GM10266 (cell line): ENCODE data around the gene NIPAL1.

Source experiments
- DNase-seq: peaks from one replicate; pipeline ENCODE4 v3.0.0; 2012; ENCODE audit errors: extremely low spot score
- TF ChIP-seq, protein P1 (sequence below): IDR thresholded peaks from 2 replicates; pipeline ENCODE4 v1.5.1; 2012; ENCODE audit warnings: mild to moderate bottlenecking, low read depth; ENCODE audit not compliant: control insufficient read depth, insufficient read depth; ENCODE audit errors: missing control alignments

The NIPAL1 gene

DNA sequence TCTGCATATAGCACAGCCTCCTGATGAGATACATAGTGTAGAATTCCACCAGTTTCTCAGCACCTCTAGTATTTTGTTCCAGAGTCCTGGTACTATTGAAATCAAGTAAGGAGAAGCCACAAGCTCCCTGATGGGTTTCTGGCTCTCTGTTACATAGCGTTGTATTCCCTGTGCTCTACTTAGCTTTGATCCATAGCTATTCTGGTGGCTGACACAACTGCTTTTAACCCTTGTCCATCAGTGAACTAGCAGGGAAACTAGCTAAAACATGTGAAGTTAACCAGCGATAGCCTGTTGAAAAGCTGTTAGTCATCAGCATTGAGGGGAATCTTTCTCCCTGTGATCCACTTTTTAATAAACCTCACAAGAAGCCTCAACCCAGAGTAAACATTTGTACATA is 26.9 kb downstream of the NIPAL1 start:
- TF ChIP-seq, protein P1, sequence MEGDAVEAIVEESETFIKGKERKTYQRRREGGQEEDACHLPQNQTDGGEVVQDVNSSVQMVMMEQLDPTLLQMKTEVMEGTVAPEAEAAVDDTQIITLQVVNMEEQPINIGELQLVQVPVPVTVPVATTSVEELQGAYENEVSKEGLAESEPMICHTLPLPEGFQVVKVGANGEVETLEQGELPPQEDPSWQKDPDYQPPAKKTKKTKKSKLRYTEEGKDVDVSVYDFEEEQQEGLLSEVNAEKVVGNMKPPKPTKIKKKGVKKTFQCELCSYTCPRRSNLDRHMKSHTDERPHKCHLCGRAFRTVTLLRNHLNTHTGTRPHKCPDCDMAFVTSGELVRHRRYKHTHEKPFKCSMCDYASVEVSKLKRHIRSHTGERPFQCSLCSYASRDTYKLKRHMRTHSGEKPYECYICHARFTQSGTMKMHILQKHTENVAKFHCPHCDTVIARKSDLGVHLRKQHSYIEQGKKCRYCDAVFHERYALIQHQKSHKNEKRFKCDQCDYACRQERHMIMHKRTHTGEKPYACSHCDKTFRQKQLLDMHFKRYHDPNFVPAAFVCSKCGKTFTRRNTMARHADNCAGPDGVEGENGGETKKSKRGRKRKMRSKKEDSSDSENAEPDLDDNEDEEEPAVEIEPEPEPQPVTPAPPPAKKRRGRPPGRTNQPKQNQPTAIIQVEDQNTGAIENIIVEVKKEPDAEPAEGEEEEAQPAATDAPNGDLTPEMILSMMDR = no peak
- DNase-seq = no peak

DNA sequence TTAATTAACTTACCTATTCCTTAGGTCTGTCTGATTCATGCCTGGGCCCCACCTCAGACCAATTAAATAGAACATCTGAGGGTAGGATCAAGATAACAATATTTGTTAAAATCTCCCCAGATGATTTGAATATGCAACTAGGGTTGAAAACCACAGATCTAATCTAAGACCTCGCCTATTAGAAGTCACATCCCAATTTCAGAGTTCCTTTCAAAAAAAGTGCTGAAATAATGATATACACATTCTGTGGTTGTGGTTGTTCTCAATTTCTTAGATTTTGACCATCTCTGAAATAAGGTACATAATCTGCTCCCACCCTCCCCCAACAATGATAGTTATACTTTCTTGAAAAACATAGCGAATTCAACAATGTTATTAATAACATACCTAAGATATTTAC is 27.7 kb downstream of the NIPAL1 start:
- TF ChIP-seq, protein P1 = no peak
- DNase-seq = no peak

DNA sequence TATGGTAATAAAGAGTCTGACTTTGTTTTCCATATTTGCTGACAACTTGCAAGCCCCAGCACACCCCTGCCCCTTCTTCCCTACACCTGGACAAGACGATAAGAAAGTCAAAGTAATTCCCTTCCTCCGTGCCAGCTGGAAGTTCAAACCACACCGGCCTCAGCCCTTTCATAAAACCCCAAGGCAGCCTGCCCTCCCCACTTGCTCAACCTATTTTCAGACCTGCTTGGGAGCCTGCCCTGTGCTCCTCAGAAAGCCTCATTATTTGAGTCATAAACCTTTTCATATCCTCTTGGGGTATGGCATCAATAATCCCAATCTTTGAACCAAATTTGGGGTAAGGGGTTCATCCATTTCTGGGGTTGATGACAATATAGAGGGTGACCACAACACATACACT is 29.5 kb downstream of the NIPAL1 start:
- DNase-seq = no peak
- TF ChIP-seq, protein P1 = no peak

DNA sequence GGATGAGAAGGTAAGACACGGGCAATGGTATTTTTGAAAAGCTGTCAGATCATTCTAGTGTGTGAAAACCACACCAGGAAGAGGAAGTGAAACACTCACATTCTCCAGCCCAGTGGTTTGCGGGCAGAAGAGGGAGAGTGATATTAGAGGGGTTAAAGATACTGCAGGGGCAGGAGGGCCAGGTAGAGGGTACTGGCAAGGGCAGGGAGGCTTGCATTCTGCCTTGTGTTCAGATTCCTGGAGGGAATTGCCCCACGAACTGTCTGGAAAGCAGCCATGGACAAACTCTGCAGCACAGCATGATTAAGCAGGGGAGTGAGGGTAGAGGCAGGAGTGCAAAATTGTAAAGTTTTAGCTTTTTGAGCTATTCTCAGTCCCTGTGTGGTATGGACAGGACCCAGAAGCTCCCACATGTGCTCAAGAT is 30.9 kb downstream of the NIPAL1 start:
- TF ChIP-seq, protein P1 = no peak
- DNase-seq = peak; percentile 63

DNA sequence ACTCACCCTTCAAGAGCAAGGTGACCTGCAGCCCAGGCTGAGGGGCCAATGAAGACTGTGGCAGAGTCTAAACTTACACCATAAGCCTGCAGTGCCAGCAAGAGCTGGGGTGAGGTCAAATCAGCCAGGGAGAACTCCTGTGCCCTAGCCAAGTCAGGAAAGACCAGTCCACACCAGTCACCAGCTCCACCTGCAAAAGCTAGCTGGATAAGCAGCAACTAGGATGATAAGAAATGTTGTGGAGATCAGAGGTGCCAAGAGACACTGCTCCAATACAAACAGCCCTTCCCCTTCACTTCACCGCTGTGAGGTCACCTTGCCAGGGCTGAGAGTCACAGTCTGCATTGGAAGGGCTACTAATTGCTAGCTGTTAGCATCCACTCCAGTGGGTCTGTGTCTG is 31.3 kb downstream of the NIPAL1 start:
- DNase-seq = no peak

DNA sequence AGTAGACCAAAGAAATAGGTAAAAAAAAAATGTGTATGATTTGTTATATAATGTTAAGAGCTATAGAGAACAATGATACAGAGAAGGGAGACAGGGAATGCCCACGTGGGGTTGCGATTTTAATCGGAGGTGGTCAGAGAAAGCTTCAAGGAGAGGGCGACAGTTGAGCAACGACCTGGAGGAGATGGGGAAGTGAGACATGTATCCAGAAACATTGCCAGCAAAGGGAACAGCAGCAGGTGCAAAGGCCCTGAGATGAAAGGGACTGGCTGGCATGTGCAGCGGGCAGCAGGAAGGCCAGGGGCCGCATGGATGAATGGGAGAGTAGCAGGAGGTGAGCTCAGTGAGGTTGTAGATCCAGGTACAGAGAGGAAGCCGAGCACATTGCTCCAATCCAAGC is 32.9 kb downstream of the NIPAL1 start:
- TF ChIP-seq, protein P1 = no peak
- DNase-seq = no peak

More for the DNA sequence above, 31.3 kb downstream of the NIPAL1 start:
- TF ChIP-seq, protein P1 = no peak

DNA sequence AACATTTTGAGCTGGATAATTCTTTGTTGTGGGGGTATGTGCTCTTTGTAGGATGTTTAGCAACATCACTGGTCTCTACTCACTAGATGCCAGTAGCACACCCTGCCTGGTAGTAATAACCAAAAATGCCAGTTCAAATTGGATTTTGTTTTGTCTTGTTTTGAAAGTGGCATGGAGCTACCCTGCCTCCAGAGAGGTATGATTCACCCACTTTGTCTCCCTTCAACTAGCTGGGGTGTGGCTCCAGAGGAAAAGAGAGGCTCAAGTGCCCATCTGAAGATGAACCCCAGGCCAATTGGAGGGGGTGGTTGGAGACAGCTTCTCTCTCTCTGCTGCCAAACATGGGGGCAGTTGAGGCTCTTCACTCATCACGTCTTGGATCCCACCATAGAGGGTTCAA is 34.5 kb downstream of the NIPAL1 start:
- DNase-seq = no peak
- TF ChIP-seq, protein P1 = no peak
